NCI-H524 (cell line): ENCODE results near the gene TNK1.

Source experiments
- DNase-seq, 2 experiments: peaks; one replicate each; lab custom pipeline; 2025; lab: John Stamatoyannopoulos, UW

The TNK1 gene

GRCh38 chr17:7391307-7391706 is 10.4 kb downstream of the TNK1 start:
- no peak for DNase-seq

- no peak for DNase-seq
Observed at GRCh38 chr17:7392696-7393612, 12.1 kb downstream of the TNK1 start.

GRCh38 chr17:7393613-7394451 is 12.9 kb downstream of the TNK1 start:
- DNase-seq: peak in 1 of 2 experiments; percentile 29

- peak in 1 of 2 experiments; percentile 58 for DNase-seq
Observed at GRCh38 chr17:7394452-7395191, 13.7 kb downstream of the TNK1 start, which contains the start of gene PLSCR3. Gene PLSCR3 (minus strand): TSS chr17:7394525. CDS start chr17:7394110, 415 bp downstream.

- DNase-seq: no peak
Observed at GRCh38 chr17:7396147-7396546, 15.3 kb downstream of the TNK1 start.

- no peak for DNase-seq
Observed at GRCh38 chr17:7398612-7399011, 17.7 kb downstream of the TNK1 start.

- peak in 1 of 2 experiments; percentile 20 for DNase-seq
Observed at GRCh38 chr17:7403043-7403726, 22.3 kb downstream of the TNK1 start.

GRCh38 chr17:7403727-7403976 is 22.8 kb downstream of the TNK1 start:
- peak in 1 of 2 experiments; percentile 60 for DNase-seq

- DNase-seq: peak; percentile 93 to 95
Observed at GRCh38 chr17:7403977-7404736, 23.3 kb downstream of the TNK1 start, which contains the start of gene TMEM256. Gene TMEM256 (minus strand): TSS chr17:7404097. CDS start chr17:7404084, 13 bp downstream.

GRCh38 chr17:7404737-7405349 is 24.0 kb downstream of the TNK1 start:
- peak in 1 of 2 experiments; percentile 5 for DNase-seq

GRCh38 chr17:7405350-7406234 is 24.7 kb downstream of the TNK1 start:
- DNase-seq: no peak

- no peak for DNase-seq
Observed at GRCh38 chr17:7406235-7406825, 25.4 kb downstream of the TNK1 start.

- no peak for DNase-seq
Observed at GRCh38 chr17:7407082-7407481, 26.2 kb downstream of the TNK1 start.

- no peak for DNase-seq
Observed at GRCh38 chr17:7407485-7408251, 26.8 kb downstream of the TNK1 start, which contains the start of gene NLGN2. Gene NLGN2 (plus strand): TSS chr17:7407845. CDS start chr17:7408256, 411 bp downstream.

GRCh38 chr17:7408252-7408727 is 27.4 kb downstream of the TNK1 start:
- no peak for DNase-seq

- DNase-seq: no peak
Observed at GRCh38 chr17:7408863-7409262, 28.0 kb downstream of the TNK1 start.

- DNase-seq: no peak
Observed at GRCh38 chr17:7409716-7410115, 28.8 kb downstream of the TNK1 start.
